Keratinocyte (primary cell): ENCODE data around the gene CREB5. TPM values are rescaled to one million over a fixed set of nuclear protein-coding genes. Genes with fewer than 3 reads are reported as not detected.

Experiments
- DNase-seq: peaks from one replicate; pipeline ENCODE4 v3.0.0-alpha.2; 2011; ENCODE audit warnings: low read depth, missing footprints, low spot score
- FAIRE-seq: peaks from 2 replicates; lab custom pipeline; 2011; peaks lifted over from hg19 to GRCh38; lab: Jason Lieb, UNC
- H2AFZ ChIP-seq: 2 replicates; pipeline ENCODE4 v1.6.0; 2012; ENCODE audit warnings: low read length, control low read depth, inconsistent platforms; ENCODE audit not compliant: control insufficient read depth
- H3K27ac ChIP-seq: 2 replicates; pipeline ENCODE4 v1.5.1; 2011; ENCODE audit warnings: low read length; ENCODE audit not compliant: control insufficient read depth, insufficient read depth
- H3K27me3 ChIP-seq: 3 replicates; pipeline ENCODE4 v1.6.0; 2011; ENCODE audit warnings: low read length; ENCODE audit not compliant: control insufficient read depth, insufficient read depth; ENCODE audit errors: extremely low read depth
- H3K36me3 ChIP-seq, 2 experiments: 2 replicates in 1 of 2; 3 replicates in 1 of 2; pipeline ENCODE4 v1.5.1; 2011; ENCODE audit warnings: low read length in 2 of 2, mild to moderate bottlenecking in 1 of 2; ENCODE audit not compliant: control insufficient read depth in 2 of 2, insufficient read depth in 2 of 2; ENCODE audit errors: extremely low read depth in 1 of 2
- H3K4me1 ChIP-seq: 3 replicates; pipeline ENCODE4 v1.5.1; 2011; ENCODE audit warnings: low read length; ENCODE audit not compliant: control insufficient read depth, insufficient read depth; ENCODE audit errors: extremely low read depth
- H3K4me2 ChIP-seq: 3 replicates; pipeline ENCODE4 v1.6.0; 2011; ENCODE audit warnings: low read depth, low read length; ENCODE audit not compliant: control insufficient read depth, insufficient read depth; ENCODE audit errors: extremely low read depth
- H3K4me3 ChIP-seq, 3 experiments: fragments of 200-600 bp in 1 of 3; sonication (generic) in 1 of 3; 2 replicates in 2 of 3; 3 replicates in 1 of 3; pipeline ENCODE4 v1.5.1; 2011 to 2016; ENCODE audit warnings: low read length in 3 of 3, mild to moderate bottlenecking in 3 of 3, control low read depth in 2 of 3, inconsistent platforms in 1 of 3, low read depth in 1 of 3, mixed read lengths in 1 of 3, mixed run types in 1 of 3, moderate library complexity in 1 of 3; ENCODE audit not compliant: control insufficient read depth in 2 of 3, insufficient read depth in 2 of 3; ENCODE audit errors: extremely low read depth in 1 of 3
- H3K79me2 ChIP-seq: 2 replicates; pipeline ENCODE4 v1.6.0; 2012; ENCODE audit warnings: low read length; ENCODE audit not compliant: control insufficient read depth, insufficient read depth
- H3K9ac ChIP-seq: 3 replicates; pipeline ENCODE4 v1.6.0; 2011; ENCODE audit warnings: low read length; ENCODE audit not compliant: control insufficient read depth, insufficient read depth; ENCODE audit errors: extremely low read depth
- H3K9me1 ChIP-seq: 3 replicates; pipeline ENCODE4 v1.6.0; 2011; ENCODE audit warnings: low read length; ENCODE audit not compliant: control insufficient read depth, insufficient read depth; ENCODE audit errors: extremely low read depth
- H3K9me3 ChIP-seq: 2 replicates; pipeline ENCODE4 v1.5.1; 2012; ENCODE audit warnings: low read depth, low read length; ENCODE audit not compliant: control insufficient read depth
- H4K20me1 ChIP-seq: 3 replicates; pipeline ENCODE4 v1.6.0; 2011; ENCODE audit warnings: low read length; ENCODE audit not compliant: control insufficient read depth, insufficient read depth; ENCODE audit errors: extremely low read depth
- CTCF ChIP-seq, 3 experiments: IDR thresholded peaks in 1 of 3; conservative IDR thresholded peaks in 1 of 3; optimal IDR thresholded peaks in 1 of 3; 2 replicates in 2 of 3; 3 replicates in 1 of 3; pipeline versions ENCODE3 to v1.5.1; 2011; ENCODE audit warnings: low read length in 3 of 3, mild to moderate bottlenecking in 3 of 3, moderate library complexity in 2 of 3, control low read depth in 1 of 3, inconsistent platforms in 1 of 3; ENCODE audit not compliant: insufficient read depth in 2 of 3; ENCODE audit errors: extremely low read depth in 1 of 3
- EZH2 ChIP-seq: IDR thresholded peaks from one replicate; pipeline ENCODE4 v1.6.1; 2012; ENCODE audit warnings: inconsistent platforms, mild to moderate bottlenecking, low read length, moderate library complexity
- dilution Hi-C: fragments of 300-500 bp; cut with MboI; formaldehyde crosslinking; loops from one replicate; pipeline ENCODE4 v1.7.0; 2020; ENCODE audit warnings: low sequenced_read_pairs; ENCODE audit not compliant: extremely low pct_ligation_motif_present
- polyA plus RNA-seq, 5 experiments: library from polyadenylated mRNA; depleted of rRNA in 3 of 5; stranded (reverse) in 3 of 5; stranded (forward) in 1 of 5; unstranded in 1 of 5; fragments of >200 nt; gene quantifications; 1 replicate in 1 of 5; 2 replicates in 3 of 5; 3 replicates in 1 of 5; pipeline versions ENCODE4 v1.2.1 to v1.2.3, GENCODE V29; 2011 to 2012; ENCODE audit warnings: missing spikeins in 2 of 5, low read depth in 1 of 5, low replicate concordance in 1 of 5

The CREB5 gene
- polyA plus RNA-seq, 1 donor (not counting 4 experiments of a cell fraction or from before 2014, with no cell fraction given) = 7.9 TPM

- no peaks in the 10 kb centered on the region for H3K79me2 ChIP-seq
- no peak overlapping the region for H3K27ac ChIP-seq
- DNase-seq (no peak), FAIRE-seq (no peak)
- no peaks in the 10 kb centered on the region for H3K9me3 ChIP-seq
- H3K4me3 ChIP-seq = no peak overlapping the region
- H3K9ac ChIP-seq = no peak overlapping the region
- no peaks in the 10 kb centered on the region for H3K27me3 ChIP-seq
- no peaks in the 10 kb centered on the region for H3K4me1 ChIP-seq
- TF ChIP-seq EZH2 = no peak
- no peak for TF ChIP-seq CTCF (optimal IDR thresholded peaks at IDR 0.05 in 1 of 3, IDR thresholded peaks at IDR 0.05 in 1 of 3, conservative IDR thresholded peaks at IDR 0.05 in 1 of 3; ENCODE audit: extremely low read depth in 1 of 3, insufficient read depth in 2 of 3, low read length in 3 of 3)
- no peaks in the 10 kb centered on the region for H4K20me1 ChIP-seq
- dilution Hi-C loops = no loop called here
- H3K36me3 ChIP-seq = no peaks in the 10 kb centered on the region
- H2AFZ ChIP-seq = no peak overlapping the region
- no peak overlapping the region for H3K4me2 ChIP-seq
- no peaks in the 10 kb centered on the region for H3K9me1 ChIP-seq
Observed at GRCh38 chr7:28813243-28813962, 401.1 kb downstream of the CREB5 start.

- Histone ChIP-seq H3K9me3 (no peaks in the 10 kb centered on the region), H3K4me3 (no peak overlapping the region), H3K9ac (no peak overlapping the region), H3K4me1 (peaks cover 3% of the 10 kb centered on the region), H4K20me1 (no peaks in the 10 kb centered on the region), H3K27ac (no peak overlapping the region), H3K9me1 (no peaks in the 10 kb centered on the region), H3K79me2 (no peaks in the 10 kb centered on the region), H2AFZ (no peak overlapping the region), H3K4me2 (no peak overlapping the region), H3K27me3 (no peaks in the 10 kb centered on the region), H3K36me3 (peaks cover 0 to 3% of the 10 kb centered on the region in 2 experiments)
- TF ChIP-seq CTCF (optimal IDR thresholded peaks at IDR 0.05 in 1 of 3, IDR thresholded peaks at IDR 0.05 in 1 of 3, conservative IDR thresholded peaks at IDR 0.05 in 1 of 3; ENCODE audit: extremely low read depth in 1 of 3, insufficient read depth in 2 of 3, low read length in 3 of 3) = no peak
- TF ChIP-seq EZH2 = no peak
- DNase-seq = no peak
- no peak for FAIRE-seq
- dilution Hi-C loops = no loop called here
Observed at GRCh38 chr7:28815369-28815927, 403.1 kb downstream of the CREB5 start.
